Upper lobe of left lung (tissue), 6 donors: ENCODE measurements around the gene RFTN1. TPM values are rescaled to one million over a fixed set of nuclear protein-coding genes. Genes with fewer than 3 reads are reported as not detected.
"Not testable (repeated sequence)": the region's sequence is repeated elsewhere in the genome, so short reads cannot be mapped to it uniquely, and the experiment has no call there.

Experiments used
- ATAC-seq, 2 donors: fragments of 200-7000 bp; cut with Tn5 transposase; one replicate each; pipeline ENCODE4 v1.9.1; 2022; ENCODE audit warnings: mild to moderate bottlenecking in 2 of 2, moderate library complexity in 2 of 2; ENCODE audit not compliant: low FRiP score in 2 of 2
- DNase-seq, 2 donors: peaks; one replicate each; pipeline ENCODE4 v3.0.0-alpha.2; 2019 to 2020
- H3K27ac ChIP-seq, 4 donors: fragments of 200-600 bp; sonication (generic); one replicate each; pipeline ENCODE4 v1.5.1; 2016 to 2019
- H3K27me3 ChIP-seq, 4 donors: fragments of 200-600 bp; sonication (generic); one replicate each; pipeline ENCODE4 v1.5.1; 2017 to 2019
- H3K36me3 ChIP-seq, 4 donors: fragments of 200-600 bp; sonication (generic); one replicate each; pipeline ENCODE4 v1.5.1; 2016 to 2019
- H3K4me1 ChIP-seq, 4 donors: fragments of 200-600 bp; sonication (generic); one replicate each; pipeline ENCODE4 v1.5.1; 2018 to 2019
- H3K4me3 ChIP-seq, 4 donors: fragments of 200-600 bp; sonication (generic); one replicate each; pipeline ENCODE4 v1.5.1; 2017 to 2019; ENCODE audit warnings: mild to moderate bottlenecking in 2 of 4, moderate library complexity in 1 of 4
- H3K9me3 ChIP-seq, 4 donors: fragments of 200-600 bp; sonication (generic); one replicate each; pipeline ENCODE4 v1.5.1; 2018 to 2019
- CTCF ChIP-seq, 6 experiments: fragments of 450-650 bp in 4 of 6; fragments of 200-600 bp in 2 of 6; sonication (generic) in 2 of 6; IDR thresholded peaks; one replicate each; pipeline ENCODE4 v1.5.1; 2016 to 2019; ENCODE audit warnings: antibody characterized with exemption in 6 of 6
- EP300 ChIP-seq, 4 donors: sonication (generic); formaldehyde crosslinking; IDR thresholded peaks; one replicate each; pipeline ENCODE4 v1.5.1; 2017; ENCODE audit warnings: antibody characterized with exemption in 4 of 4, control low read depth in 2 of 4
- POLR2A ChIP-seq, 4 donors: fragments of 450-650 bp; IDR thresholded peaks; one replicate each; pipeline ENCODE4 v1.5.1; 2016 to 2017; ENCODE audit warnings: antibody characterized with exemption in 4 of 4, mild to moderate bottlenecking in 2 of 4
- POLR2AphosphoS5 ChIP-seq, 2 donors: sonication (generic); formaldehyde crosslinking; IDR thresholded peaks; one replicate each; pipeline ENCODE4 v1.5.1; 2017; ENCODE audit warnings: antibody characterized with exemption in 2 of 2
- WGBS, 2 donors: methylation state at CpG; one replicate each; pipeline ENCODE4 v1.1.5; 2017 to 2018; 5-methylcytosine and 5-hydroxymethylcytosine counted together
- total RNA-seq, 6 donors: library from RNA; depleted of rRNA in 4 of 6; stranded (reverse); fragments of >200 nt in 4 of 6; gene quantifications; one replicate each; pipeline versions ENCODE4 v1.1.0 to v1.2.1, GENCODE V29; 2016 to 2021
- donor health status: DM: no; HTN: no; CAD: no; lungs with moderate emphysema.
- donor health status: DM: no; HTN: yes; CAD: no; lungs with severe emphysema.

The RFTN1 gene
- total RNA-seq, 6 donors from 2014 or later = 62.1 to 121 (median 76.1) TPM

GRCh38 chr3:16316396-16316795 is 197.1 kb downstream of the RFTN1 start:
- Histone ChIP-seq H3K36me3 (peaks cover 4 to 79% (median 11%) of the 10 kb centered on the region in 4 donors), H3K27me3 (no peaks in the 10 kb centered on the region), H3K4me1 (peaks cover 0 to 23% (median 10%) of the 10 kb centered on the region in 4 donors), H3K27ac (peak overlapping the region in 1 of 4 donors; percentile 34), H3K4me3 (no peak overlapping the region), H3K9me3 (no peaks in the 10 kb centered on the region)
- ATAC-seq (no peak), DNase-seq (no peak)
- 61 to 96% methylated on average over 3 of the region's 3 CpGs for WGBS, 2 donors
- TF ChIP-seq CTCF (IDR thresholded peaks at IDR 0.05) (no peak), EP300 (IDR thresholded peaks at IDR 0.05) (no peak), POLR2AphosphoS5 (IDR thresholded peaks at IDR 0.05) (no peak), POLR2A (IDR thresholded peaks at IDR 0.05) (no peak)

- Histone ChIP-seq H3K36me3 (peaks cover 4 to 71% (median 10%) of the 10 kb centered on the region in 4 donors), H3K9me3 (no peaks in the 10 kb centered on the region), H3K27me3 (no peaks in the 10 kb centered on the region), H3K4me1 (peaks cover 0 to 24% (median 10%) of the 10 kb centered on the region in 4 donors), H3K4me3 (no peak overlapping the region), H3K27ac (no peak overlapping the region)
- DNase-seq (no peak), ATAC-seq (no peak)
- 82 to 84% methylated on average over 7 of the region's 7 CpGs for WGBS, 2 donors
- no peak for TF ChIP-seq EP300 (IDR thresholded peaks at IDR 0.05)
- no peak for TF ChIP-seq POLR2A (IDR thresholded peaks at IDR 0.05)
- no peak for TF ChIP-seq CTCF (IDR thresholded peaks at IDR 0.05)
- no peak for TF ChIP-seq POLR2AphosphoS5 (IDR thresholded peaks at IDR 0.05)
These were observed 197.9 kb downstream of the RFTN1 start for GRCh38 chr3:16315623-16316022.

GRCh38 chr3:16313886-16314645 is 199.4 kb downstream of the RFTN1 start:
- TF ChIP-seq EP300 (IDR thresholded peaks at IDR 0.05) (no peak), POLR2A (IDR thresholded peaks at IDR 0.05) (no peak), POLR2AphosphoS5 (IDR thresholded peaks at IDR 0.05) (no peak), CTCF (IDR thresholded peaks at IDR 0.05) (no peak)
- Histone ChIP-seq H3K4me1 (peaks cover 0 to 21% (median 8%) of the 10 kb centered on the region in 4 donors), H3K27ac (no peak overlapping the region), H3K36me3 (peaks cover 4 to 59% (median 5%) of the 10 kb centered on the region in 4 donors), H3K27me3 (no peaks in the 10 kb centered on the region), H3K4me3 (no peak overlapping the region), H3K9me3 (no peaks in the 10 kb centered on the region)
- no peak for DNase-seq
- WGBS, 2 donors = 84 to 87% methylated on average over 5 of the region's 5 CpGs
- ATAC-seq = no peak

GRCh38 chr3:16311960-16312451 is 201.5 kb downstream of the RFTN1 start:
- TF ChIP-seq POLR2AphosphoS5 (IDR thresholded peaks at IDR 0.05) = peak in 1 of 2 donors; percentile 4
- no peak for TF ChIP-seq POLR2A (IDR thresholded peaks at IDR 0.05)
- peak; percentile 42 to 65 for ATAC-seq
- DNase-seq = no peak

GRCh38 chr3:16310486-16310885 is 203.0 kb downstream of the RFTN1 start:
- not testable (repeated sequence) for H3K27me3 ChIP-seq, H3K4me3 ChIP-seq, H3K9me3 ChIP-seq, DNase-seq, H3K27ac ChIP-seq, ATAC-seq
- 91 to 98% methylated on average over 7 of the region's 7 CpGs for WGBS, 2 donors
- Histone ChIP-seq H3K36me3 (peaks cover 0 to 36% (median 1%) of the 10 kb centered on the region in 4 donors), H3K4me1 (peaks cover 0 to 13% (median 2%) of the 10 kb centered on the region in 4 donors)

More at GRCh38 chr3:16311960-16312451, 201.5 kb downstream of the RFTN1 start:
- 42 to 44% methylated on average over 5 to 6 of the region's 6 CpGs for WGBS, 2 donors
- H3K36me3 ChIP-seq = peaks cover 2 to 49% (median 4%) of the 10 kb centered on the region in 4 donors
- H3K9me3 ChIP-seq = no peaks in the 10 kb centered on the region
- peak overlapping the region in 2 of 4 donors; percentile 44 to 49 for H3K27ac ChIP-seq
- no peaks in the 10 kb centered on the region for H3K27me3 ChIP-seq
- H3K4me1 ChIP-seq = peaks cover 0 to 13% (median 2%) of the 10 kb centered on the region in 4 donors
- no peak overlapping the region for H3K4me3 ChIP-seq
